ENCODE data around the gene MRPL28.

DNA sequence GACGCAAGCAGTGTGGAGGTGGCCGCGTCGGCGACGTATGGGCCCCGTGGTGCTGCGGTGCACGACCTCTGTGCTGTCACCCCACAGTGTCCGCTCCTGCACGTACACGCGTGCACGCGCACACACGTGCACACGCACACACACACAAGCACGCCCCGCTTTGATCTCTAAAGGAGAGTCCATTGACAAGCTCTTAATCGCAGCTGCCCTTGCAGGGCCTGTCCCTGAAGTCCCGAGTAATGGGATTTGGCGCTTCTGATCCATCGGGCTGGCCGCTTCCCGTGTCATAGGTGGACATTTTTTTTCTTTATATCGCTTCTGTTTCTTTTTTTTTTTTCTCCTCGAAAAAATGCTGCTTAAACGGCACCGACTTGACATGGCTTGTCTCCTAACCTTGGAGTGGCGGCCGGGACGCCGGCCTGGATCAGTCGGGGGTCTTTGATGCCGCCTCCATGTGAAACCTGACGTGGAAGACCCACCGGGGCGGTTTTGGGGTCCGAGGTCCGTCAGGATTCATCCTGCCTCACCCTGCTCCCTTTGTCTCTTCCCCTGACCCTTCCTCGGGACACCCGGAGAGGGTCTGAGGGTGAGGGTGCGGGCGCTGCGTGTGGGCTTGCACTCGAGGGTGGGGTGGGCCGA is 9.5 kb downstream of the MRPL28 start:
- TF ChIP-seq, protein P1, sequence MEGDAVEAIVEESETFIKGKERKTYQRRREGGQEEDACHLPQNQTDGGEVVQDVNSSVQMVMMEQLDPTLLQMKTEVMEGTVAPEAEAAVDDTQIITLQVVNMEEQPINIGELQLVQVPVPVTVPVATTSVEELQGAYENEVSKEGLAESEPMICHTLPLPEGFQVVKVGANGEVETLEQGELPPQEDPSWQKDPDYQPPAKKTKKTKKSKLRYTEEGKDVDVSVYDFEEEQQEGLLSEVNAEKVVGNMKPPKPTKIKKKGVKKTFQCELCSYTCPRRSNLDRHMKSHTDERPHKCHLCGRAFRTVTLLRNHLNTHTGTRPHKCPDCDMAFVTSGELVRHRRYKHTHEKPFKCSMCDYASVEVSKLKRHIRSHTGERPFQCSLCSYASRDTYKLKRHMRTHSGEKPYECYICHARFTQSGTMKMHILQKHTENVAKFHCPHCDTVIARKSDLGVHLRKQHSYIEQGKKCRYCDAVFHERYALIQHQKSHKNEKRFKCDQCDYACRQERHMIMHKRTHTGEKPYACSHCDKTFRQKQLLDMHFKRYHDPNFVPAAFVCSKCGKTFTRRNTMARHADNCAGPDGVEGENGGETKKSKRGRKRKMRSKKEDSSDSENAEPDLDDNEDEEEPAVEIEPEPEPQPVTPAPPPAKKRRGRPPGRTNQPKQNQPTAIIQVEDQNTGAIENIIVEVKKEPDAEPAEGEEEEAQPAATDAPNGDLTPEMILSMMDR (IDR thresholded peaks at IDR 0.05; ENCODE audit: insufficient read depth, low read length, poor library complexity, severe bottlenecking), result no peak
- TF ChIP-seq EZH2phosphoT487 (conservative IDR thresholded peaks at IDR 0.05; ENCODE audit: low read length), result no peak
